ENCODE measurements around the gene WDR7. TPM values are rescaled to one million over a fixed set of nuclear protein-coding genes. Genes with fewer than 3 reads are reported as not detected.

The WDR7 gene
- total and polyA plus RNA-seq, 10 of the 15 experiments (the other 5 are each of a cell fraction or from before 2014, with no cell fraction given): 2.8 to 16.5 (median 11.7) TPM

- Histone ChIP-seq H3K36me3 (ENCODE audit: control insufficient read depth in 2 of 2, insufficient read depth in 2 of 2, low read length in 1 of 2) (no peaks in the 10 kb centered on the region), H3K9me3 (replicated peaks; ENCODE audit: control insufficient read depth, insufficient read depth, low read length) (no peaks in the 10 kb centered on the region), H2AFZ (ENCODE audit: control insufficient read depth, low read depth, low read length) (no peak overlapping the region), H3K4me3 (no peak overlapping the region), H3K4me1 (ENCODE audit: control insufficient read depth, insufficient read depth, low read length) (no peaks in the 10 kb centered on the region), H3K9ac (ENCODE audit: control insufficient read depth, insufficient read depth, low read length) (no peak overlapping the region), H3K79me2 (ENCODE audit: control insufficient read depth, insufficient read depth, low read length) (no peaks in the 10 kb centered on the region), H4K20me1 (ENCODE audit: control insufficient read depth, insufficient read depth) (no peaks in the 10 kb centered on the region), H3K4me2 (ENCODE audit: control insufficient read depth, insufficient read depth) (no peak overlapping the region), H3K27ac (ENCODE audit: control insufficient read depth, insufficient read depth) (no peak overlapping the region), H3K27me3 (replicated peaks in 1 of 2; ENCODE audit: control insufficient read depth in 2 of 2, insufficient read depth in 2 of 2, low read length in 1 of 2) (no peaks in the 10 kb centered on the region)
- ChIA-PET POLR2A (no interaction called here), SMC1A (ENCODE audit: uncharacterized antibody, unreplicated experiment) (interaction anchor here (0.9 to 2.0 kb wide), 16 partner anchors 8 to 124 kb away, joined by 3 to 13 read pairs (median 4); no protein-coding TSS in a partner anchor), CTCF (interaction anchor here (0.9 to 2.2 kb wide), 4 partner anchors 9 to 123 kb away, joined by 3 to 13 read pairs (median 7); no protein-coding TSS in a partner anchor), RAD21 (ENCODE audit: unreplicated experiment) (interaction anchor here (0.9 kb wide), 1 partner anchor 203 kb away, joined by 3 read pairs; no protein-coding TSS in a partner anchor)
- intact Hi-C loops (cut with micrococcal nuclease; ENCODE audit: unreplicated experiment) (no loop called here), in situ Hi-C loops (cut with MboI) (no loop called here)
- no peak for FAIRE-seq
- ATAC-seq: no peak
- TF ChIP-seq HSF1 (IDR thresholded peaks at IDR 0.05; ENCODE audit: low read depth, low read length): no peak
- TF ChIP-seq YBX1 (IDR thresholded peaks at IDR 0.05): no peak
- TF ChIP-seq NR2F1 (conservative IDR thresholded peaks at IDR 0.05): no peak
- no peak for TF ChIP-seq POLR2A (IDR thresholded peaks at IDR 0.05; ENCODE audit: low read depth, low read length)
- no peak for TF ChIP-seq SREBF2 (IDR thresholded peaks at IDR 0.05; ENCODE audit: low read length)
- TF ChIP-seq STAT1 (conservative IDR thresholded peaks at IDR 0.05): no peak
- no peak for TF ChIP-seq FOXK2 (IDR thresholded peaks at IDR 0.05)
- TF ChIP-seq NR2C1 (IDR thresholded peaks at IDR 0.05): no peak
- TF ChIP-seq GATAD2B (conservative IDR thresholded peaks at IDR 0.05; ENCODE audit: low read depth): no peak
- no peak for TF ChIP-seq EP300 (IDR thresholded peaks at IDR 0.05; ENCODE audit: borderline replicate concordance in 1 of 2, control insufficient read depth in 1 of 2, low read depth in 2 of 2, low read length in 2 of 2)
- TF ChIP-seq NR2C2 (IDR thresholded peaks at IDR 0.05; ENCODE audit: borderline replicate concordance, control insufficient read depth, insufficient read length, low read depth): no peak
- TF ChIP-seq MXI1 (IDR thresholded peaks at IDR 0.05; ENCODE audit: low read depth, low read length): no peak
- TF ChIP-seq NFIC (IDR thresholded peaks at IDR 0.05; ENCODE audit: low read depth, low read length): no peak
- 59% methylated on average over 1 of the region's 1 CpG for WGBS (ENCODE audit: insufficient coverage, insufficient replicate concordance, low lambda C conversion rate, missing lambda C conversion rate)
- no peak for DNase-seq (ENCODE audit: low read depth, low spot score)
- BruUV-seq (replicated peaks): no TSS peak
These were observed 341.6 kb downstream of the WDR7 start for GRCh38 chr18:56992777-56993176.
